Hematopoietic multipotent progenitor cell treated with erythropoietin and hydrocortisone succinate and interleukin-3 and kit ligand, for 17 days (in vitro differentiated cells): Measurements from ENCODE around the gene RADIL.
"Not testable (repeated sequence)": the region's sequence is repeated elsewhere in the genome, so short reads cannot be mapped to it uniquely, and the experiment has no call there.

Experiments used
- DNase-seq: peaks from one replicate; pipeline ENCODE4 v3.0.0-alpha.2; 2015; ENCODE audit warnings: low spot score

Gene RADIL

GRCh38 chr7:4808565-4808964 is 75.0 kb downstream of the RADIL start:
- no peak for DNase-seq

GRCh38 chr7:4808026-4808425 is 75.5 kb downstream of the RADIL start:
- DNase-seq, result no peak

- DNase-seq, result no peak
These were observed 75.9 kb downstream of the RADIL start for GRCh38 chr7:4807598-4808016.

- DNase-seq, result no peak
These were observed 76.4 kb downstream of the RADIL start for GRCh38 chr7:4806983-4807597.

GRCh38 chr7:4805984-4806300 is 77.6 kb downstream of the RADIL start:
- no peak for DNase-seq

GRCh38 chr7:4805110-4805983 is 78.2 kb downstream of the RADIL start:
- no peak for DNase-seq

GRCh38 chr7:4803397-4804241 is 79.9 kb downstream of the RADIL start:
- DNase-seq, result no peak

- DNase-seq, result not testable (repeated sequence)
These were observed 80.9 kb downstream of the RADIL start for GRCh38 chr7:4802577-4802976.

- DNase-seq, result no peak
These were observed 81.7 kb downstream of the RADIL start for GRCh38 chr7:4801839-4802231.

GRCh38 chr7:4800926-4801838 is 82.3 kb downstream of the RADIL start:
- no peak for DNase-seq

- DNase-seq, result no peak
These were observed 83.0 kb downstream of the RADIL start for GRCh38 chr7:4800487-4800886.

GRCh38 chr7:4799508-4800268 is 83.8 kb downstream of the RADIL start:
- no peak for DNase-seq

GRCh38 chr7:4798706-4799235 is 84.7 kb downstream of the RADIL start:
- DNase-seq, result no peak

GRCh38 chr7:4797858-4798705 is 85.4 kb downstream of the RADIL start:
- DNase-seq, result peak; percentile 52

- DNase-seq, result no peak
These were observed 87.1 kb downstream of the RADIL start for GRCh38 chr7:4796453-4796852.

GRCh38 chr7:4794591-4795350 is 88.7 kb downstream of the RADIL start:
- no peak for DNase-seq

GRCh38 chr7:4794171-4794570 is 89.3 kb downstream of the RADIL start:
- DNase-seq, result not testable (repeated sequence)

GRCh38 chr7:4793385-4793993 is 90.0 kb downstream of the RADIL start:
- DNase-seq, result not testable (repeated sequence)
